K562 (cell line): ENCODE results near the gene AGPAT1. TPM values are rescaled to one million over a fixed set of nuclear protein-coding genes. Genes with fewer than 3 reads are reported as not detected.

ENCODE experiments used
- CCAR2 ChIP-seq: fragments of 200-400 bp; formaldehyde crosslinking; IDR thresholded peaks from 2 replicates; pipeline ENCODE4 v1.6.1; 2017; ENCODE audit warnings: mild to moderate bottlenecking, low read depth, low read length
- DMBX1 ChIP-seq: fragments of 250-450 bp; sonication (Bioruptor Pico); IDR thresholded peaks from 2 replicates; pipeline ENCODE4 v1.8.0; 2022; ENCODE audit warnings: inconsistent platforms, mild to moderate bottlenecking, moderate library complexity, borderline replicate concordance
- EP400 ChIP-seq: fragments of 450-650 bp; IDR thresholded peaks from 2 replicates; pipeline ENCODE4 v1.6.1; 2017; ENCODE audit warnings: antibody characterized with exemption, mild to moderate bottlenecking, moderate library complexity
- ETV1 ChIP-seq: fragments of 450-650 bp; conservative IDR thresholded peaks from 2 replicates; pipeline ENCODE4 v1.6.1; 2016; ENCODE audit warnings: missing genetic modification characterization, control low read depth, low read depth, missing compliant biosample characterization
- FOSL1 ChIP-seq: fragments of 200-800 bp; sonication (Bioruptor generic); conservative IDR thresholded peaks from 2 replicates; pipeline ENCODE4 v1.6.1; 2016; ENCODE audit warnings: missing genetic modification characterization, missing compliant biosample characterization
- HEY1 ChIP-seq: fragments of 250-450 bp; sonication (Bioruptor Pico); IDR thresholded peaks from 2 replicates; pipeline ENCODE4 v1.5.0; 2020; ENCODE audit warnings: mild to moderate bottlenecking, moderate library complexity, borderline replicate concordance
- HLTF ChIP-seq: fragments of 450-650 bp; IDR thresholded peaks from 2 replicates; pipeline ENCODE4 v1.6.1; 2016
- KAT7 ChIP-seq: sonication (generic); formaldehyde crosslinking; IDR thresholded peaks from 2 replicates; pipeline ENCODE4 v1.8.0; 2022; ENCODE audit warnings: missing genetic modification reagents, mild to moderate bottlenecking, borderline replicate concordance
- MTA1 ChIP-seq: fragments of 450-650 bp; IDR thresholded peaks from 2 replicates; pipeline ENCODE4 v1.6.1; 2017; ENCODE audit warnings: borderline replicate concordance
- MXI1 ChIP-seq: IDR thresholded peaks from 2 replicates; pipeline ENCODE4 v1.6.1; 2011; ENCODE audit warnings: low read depth, mild to moderate bottlenecking, improper control_type of control experiment, low read length
- NR2C2 ChIP-seq, 2 experiments: fragments of 200-800 bp in 1 of 2; sonication (Bioruptor generic) in 1 of 2; sonication (generic) in 1 of 2; formaldehyde crosslinking in 1 of 2; IDR thresholded peaks; 2 replicates each; pipeline versions ENCODE4 v1.6.1 to v1.8.0; 2016 to 2022; ENCODE audit warnings: mild to moderate bottlenecking in 1 of 2, missing compliant biosample characterization in 1 of 2, missing genetic modification characterization in 1 of 2, missing genetic modification reagents in 1 of 2
- PKNOX1 ChIP-seq: fragments of 450-650 bp; IDR thresholded peaks from 2 replicates; pipeline ENCODE4 v1.6.1; 2016
- POLR2H ChIP-seq: IDR thresholded peaks from 2 replicates; pipeline ENCODE4 v1.6.1; 2016; ENCODE audit warnings: missing genetic modification characterization, low read depth, mild to moderate bottlenecking, control low read depth, missing compliant biosample characterization, moderate library complexity
- PRMT5 ChIP-seq: sonication (generic); formaldehyde crosslinking; IDR thresholded peaks from 2 replicates; pipeline ENCODE4 v1.5.0; 2020; ENCODE audit warnings: missing genetic modification reagents
- RBM14 ChIP-seq: fragments of 200-400 bp; formaldehyde crosslinking; IDR thresholded peaks from 2 replicates; pipeline ENCODE4 v1.6.1; 2018; ENCODE audit warnings: low read depth, mild to moderate bottlenecking, low read length, moderate library complexity, borderline replicate concordance; ENCODE audit not compliant: insufficient read depth
- TRIM28 ChIP-seq: fragments of 450-650 bp; IDR thresholded peaks from 2 replicates; pipeline ENCODE4 v1.6.1; 2017
- VEZF1 ChIP-seq: fragments of 200-800 bp; sonication (Bioruptor generic); IDR thresholded peaks from 2 replicates; pipeline ENCODE4 v1.6.1; 2017; ENCODE audit warnings: missing genetic modification characterization, missing compliant biosample characterization
- ZNF212 ChIP-seq: fragments of 450-650 bp; formaldehyde crosslinking; IDR thresholded peaks from 2 replicates; pipeline ENCODE4 v1.4.0; 2020; ENCODE audit warnings: mild to moderate bottlenecking
- ZNF592 ChIP-seq: fragments of 450-650 bp; IDR thresholded peaks from 2 replicates; pipeline ENCODE4 v1.6.1; 2017; ENCODE audit warnings: antibody characterized with exemption, mild to moderate bottlenecking
- ZNF655 ChIP-seq: fragments of 250-450 bp; sonication (Bioruptor Pico); IDR thresholded peaks from 2 replicates; pipeline ENCODE4 v1.5.0; 2021
- polyA plus RNA-seq, 8 experiments: library from polyadenylated mRNA; depleted of rRNA in 4 of 8; stranded (reverse) in 5 of 8; unstranded in 3 of 8; fragments of >200 nt; fragmentation: Nextera tagmentation in 2 of 8; fragmentation: Illumina TruSeq in 1 of 8; extraction: Ambion mirVana in 2 of 8; extraction: Trizol in 1 of 8; gene quantifications; 2 replicates each; pipeline versions ENCODE4 v1.2.1 to v1.2.3, GENCODE V29; 2011 to 2014; ENCODE audit warnings: inconsistent platforms in 1 of 8, missing spikeins in 1 of 8
- total RNA-seq, 7 experiments: library from RNA; depleted of rRNA in 6 of 7; stranded (reverse); fragments of >200 nt in 6 of 7; fragmentation: Illumina TruSeq in 2 of 7; extraction: Trizol in 2 of 7; gene quantifications; 2 replicates each; pipeline versions ENCODE4 v1.2.1 to v1.2.3, GENCODE V29; 2011 to 2021; ENCODE audit warnings: low replicate concordance in 1 of 7

Gene AGPAT1
- total and polyA plus RNA-seq, 9 of the 15 experiments (the other 6 are each of a cell fraction or from before 2014, with no cell fraction given) = 37.9 to 176 (median 69.4) TPM

- TF ChIP-seq ZNF655 (no peak), PKNOX1 (peak; percentile 75), ZNF592 (peak; percentile 35; the same call in 1 of the 2 replicates), RBM14 (no peak), EP400 (peak; percentile 71), CCAR2 (no peak), TRIM28 (peak; percentile 53; the same call in 1 of the 2 replicates), HLTF (peak; percentile 87; the same call in 1 of the 2 replicates), FOSL1 (tag) (0 out of 2 replicates have a peak, but pooled peaks have one; percentile 29), PRMT5 (no peak), MTA1 (peak; percentile 94), DMBX1 (CRISPR knock-in tag) (peak; percentile 40; the same call in 1 of the 2 replicates), ETV1 (peak; percentile 64), ZNF212 (no peak), KAT7 (CRISPR knock-in tag) (no peak), VEZF1 (CRISPR knock-in tag) (peak; percentile 100), NR2C2 (CRISPR knock-in tag; IDR thresholded peaks at IDR 0.05) (no peak), NR2C2 (tag; IDR thresholded peaks at IDR 0.05) (peak; percentile 60), POLR2H (tag) (no peak), MXI1 (no peak), HEY1 (CRISPR knock-in tag) (no peak)
These were observed 14.4 kb upstream of the AGPAT1 start, which contains the start of gene PBX2 (continued) for GRCh38 chr6:32190054-32190851.
